Cortex of kidney (tissue), 1 donor: ENCODE results near the gene PHF12.
"Not testable (repeated sequence)": the region's sequence is repeated elsewhere in the genome, so short reads cannot be mapped to it uniquely, and the experiment has no call there.

Source experiments
- DNase-seq: peaks from one replicate; lab custom pipeline; 2025; lab: John Stamatoyannopoulos, UW

The PHF12 gene

GRCh38 chr17:28901866-28902818 is 49.2 kb downstream of the PHF12 start:
- no peak for DNase-seq

GRCh38 chr17:28900986-28901726 is 50.2 kb downstream of the PHF12 start:
- DNase-seq: no peak

- DNase-seq: no peak
Observed at GRCh38 chr17:28899212-28899815, 52.0 kb downstream of the PHF12 start.

- DNase-seq: no peak
Observed at GRCh38 chr17:28898527-28898955, 52.8 kb downstream of the PHF12 start.

GRCh38 chr17:28897769-28898526 is 53.4 kb downstream of the PHF12 start:
- DNase-seq: no peak

GRCh38 chr17:28896884-28897768 is 54.2 kb downstream of the PHF12 start, which contains the start of gene FLOT2:
TSS of gene FLOT2 (minus strand) at chr17:28897733. CDS start at chr17:28897574, 159 bp downstream.
- DNase-seq: no peak

GRCh38 chr17:28896491-28896883 is 54.8 kb downstream of the PHF12 start:
- DNase-seq: no peak

- no peak for DNase-seq
Observed at GRCh38 chr17:28895794-28896447, 55.4 kb downstream of the PHF12 start.

GRCh38 chr17:28893248-28894183 is 57.8 kb downstream of the PHF12 start:
- not testable (repeated sequence) for DNase-seq

- no peak for DNase-seq
Observed at GRCh38 chr17:28892024-28892423, 59.3 kb downstream of the PHF12 start.

GRCh38 chr17:28891201-28891600 is 60.1 kb downstream of the PHF12 start:
- DNase-seq: no peak

GRCh38 chr17:28889996-28890395 is 61.3 kb downstream of the PHF12 start:
- DNase-seq: no peak

GRCh38 chr17:28888832-28889231 is 62.5 kb downstream of the PHF12 start:
- DNase-seq: no peak

- DNase-seq: no peak
Observed at GRCh38 chr17:28887871-28888471, 63.3 kb downstream of the PHF12 start.

- no peak for DNase-seq
Observed at GRCh38 chr17:28885951-28886350, 65.4 kb downstream of the PHF12 start.

GRCh38 chr17:28885363-28885762 is 66.0 kb downstream of the PHF12 start:
- no peak for DNase-seq

- no peak for DNase-seq
Observed at GRCh38 chr17:28883967-28884702, 67.2 kb downstream of the PHF12 start.
